ENCODE results near the gene NCKAP5. TPM values are rescaled to one million over a fixed set of nuclear protein-coding genes. Genes with fewer than 3 reads are reported as not detected.

Gene NCKAP5
- total and polyA plus RNA-seq, 4 donors, result 2.3 to 20.2 (median 8.1) TPM

DNA sequence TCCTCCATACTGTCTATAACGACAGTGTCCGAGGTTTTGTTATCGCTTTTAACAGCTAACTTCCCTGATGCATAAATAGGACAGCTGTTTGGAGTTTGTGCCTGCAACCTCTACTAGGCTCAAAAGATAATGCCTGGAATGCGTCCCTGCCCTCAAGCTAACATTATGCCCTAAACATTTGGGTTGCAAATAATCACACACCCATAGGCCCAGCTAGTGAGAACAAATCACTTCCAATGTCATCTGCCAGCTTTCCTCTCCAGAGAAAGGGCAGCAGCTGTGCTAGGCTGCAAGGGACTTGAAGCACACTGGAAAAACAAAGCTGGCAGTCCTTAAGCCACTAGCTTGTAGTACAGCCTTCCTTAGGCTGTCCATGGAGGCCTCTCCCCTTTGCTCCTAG, 696.4 kb downstream of the NCKAP5 start:
- ATAC-seq (ENCODE audit: insufficient read depth, low FRiP score) (no peak), DNase-seq (peak; percentile 59 to 82 (median 79))
- TF ChIP-seq, protein P1, sequence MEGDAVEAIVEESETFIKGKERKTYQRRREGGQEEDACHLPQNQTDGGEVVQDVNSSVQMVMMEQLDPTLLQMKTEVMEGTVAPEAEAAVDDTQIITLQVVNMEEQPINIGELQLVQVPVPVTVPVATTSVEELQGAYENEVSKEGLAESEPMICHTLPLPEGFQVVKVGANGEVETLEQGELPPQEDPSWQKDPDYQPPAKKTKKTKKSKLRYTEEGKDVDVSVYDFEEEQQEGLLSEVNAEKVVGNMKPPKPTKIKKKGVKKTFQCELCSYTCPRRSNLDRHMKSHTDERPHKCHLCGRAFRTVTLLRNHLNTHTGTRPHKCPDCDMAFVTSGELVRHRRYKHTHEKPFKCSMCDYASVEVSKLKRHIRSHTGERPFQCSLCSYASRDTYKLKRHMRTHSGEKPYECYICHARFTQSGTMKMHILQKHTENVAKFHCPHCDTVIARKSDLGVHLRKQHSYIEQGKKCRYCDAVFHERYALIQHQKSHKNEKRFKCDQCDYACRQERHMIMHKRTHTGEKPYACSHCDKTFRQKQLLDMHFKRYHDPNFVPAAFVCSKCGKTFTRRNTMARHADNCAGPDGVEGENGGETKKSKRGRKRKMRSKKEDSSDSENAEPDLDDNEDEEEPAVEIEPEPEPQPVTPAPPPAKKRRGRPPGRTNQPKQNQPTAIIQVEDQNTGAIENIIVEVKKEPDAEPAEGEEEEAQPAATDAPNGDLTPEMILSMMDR (IDR thresholded peaks at IDR 0.05; ENCODE audit: control extremely low read depth, extremely low read depth), result no peak

GRCh38 chr2:132863961-132864360, 704.3 kb downstream of the NCKAP5 start:
- Histone ChIP-seq H3K9me3 (ENCODE audit: control insufficient read depth in 4 of 4, insufficient read depth in 3 of 4, low read length in 3 of 4) (no peaks in the 10 kb centered on the region), H3K4me3 (no peak overlapping the region), H3K27me3 (ENCODE audit: control insufficient read depth in 3 of 3, insufficient read depth in 3 of 3, low read length in 2 of 3) (no peaks in the 10 kb centered on the region), H3K4me1 (ENCODE audit: control insufficient read depth in 5 of 5, insufficient read depth in 5 of 5, low read length in 5 of 5) (peaks cover 0 to 14% (median 1%) of the 10 kb centered on the region in 5 donors), H3K9ac (ENCODE audit: insufficient read depth in 1 of 2, low read length in 2 of 2) (no peak overlapping the region), H3K36me3 (ENCODE audit: control insufficient read depth in 4 of 4, insufficient read depth in 4 of 4, low read length in 4 of 4) (no peaks in the 10 kb centered on the region), H3K27ac (ENCODE audit: low read depth in 1 of 2, low read length in 1 of 2) (no peak overlapping the region)
- TF ChIP-seq, protein P1 (IDR thresholded peaks at IDR 0.05; ENCODE audit: control extremely low read depth, extremely low read depth), result no peak
- ATAC-seq (ENCODE audit: insufficient read depth, low FRiP score) (no peak), DNase-seq (peak; percentile 16 to 77 (median 70))

More for the DNA sequence above, 696.4 kb downstream of the NCKAP5 start:
- Histone ChIP-seq H3K36me3 (ENCODE audit: control insufficient read depth in 4 of 4, insufficient read depth in 4 of 4, low read length in 4 of 4) (no peaks in the 10 kb centered on the region), H3K9me3 (ENCODE audit: control insufficient read depth in 4 of 4, insufficient read depth in 3 of 4, low read length in 3 of 4) (no peaks in the 10 kb centered on the region), H3K4me3 (no peak overlapping the region), H3K27ac (ENCODE audit: low read depth in 1 of 2, low read length in 1 of 2) (no peak overlapping the region), H3K9ac (ENCODE audit: insufficient read depth in 1 of 2, low read length in 2 of 2) (no peak overlapping the region), H3K27me3 (ENCODE audit: control insufficient read depth in 3 of 3, insufficient read depth in 3 of 3, low read length in 2 of 3) (no peaks in the 10 kb centered on the region), H3K4me1 (ENCODE audit: control insufficient read depth in 5 of 5, insufficient read depth in 5 of 5, low read length in 5 of 5) (peaks cover 0 to 23% (median 0%) of the 10 kb centered on the region in 5 donors)
- 76 to 84% methylated on average over 4 of the region's 4 CpGs for WGBS, 2 donors

GRCh38 chr2:132860220-132860619, 708.0 kb downstream of the NCKAP5 start:
- DNase-seq, result no peak
- ATAC-seq (ENCODE audit: insufficient read depth, low FRiP score), result no peak
- H3K9me3 ChIP-seq (ENCODE audit: control insufficient read depth in 4 of 4, insufficient read depth in 3 of 4, low read length in 3 of 4), result no peaks in the 10 kb centered on the region
- H3K27ac ChIP-seq (ENCODE audit: low read depth in 1 of 2, low read length in 1 of 2), result no peak overlapping the region
- no peaks in the 10 kb centered on the region for H3K27me3 ChIP-seq (ENCODE audit: control insufficient read depth in 3 of 3, insufficient read depth in 3 of 3, low read length in 2 of 3)
- TF ChIP-seq, protein P1 (IDR thresholded peaks at IDR 0.05; ENCODE audit: control extremely low read depth, extremely low read depth), result no peak
- no peaks in the 10 kb centered on the region for H3K36me3 ChIP-seq (ENCODE audit: control insufficient read depth in 4 of 4, insufficient read depth in 4 of 4, low read length in 4 of 4)
- peaks cover 0 to 14% (median 1%) of the 10 kb centered on the region in 5 donors for H3K4me1 ChIP-seq (ENCODE audit: control insufficient read depth in 5 of 5, insufficient read depth in 5 of 5, low read length in 5 of 5)
- WGBS, 2 donors, result 82% methylated on average over 2 of the region's 2 CpGs
- no peak overlapping the region for H3K9ac ChIP-seq (ENCODE audit: insufficient read depth in 1 of 2, low read length in 2 of 2)
- no peak overlapping the region for H3K4me3 ChIP-seq

GRCh38 chr2:132859590-132859989, 708.7 kb downstream of the NCKAP5 start:
- TF ChIP-seq, protein P1 (IDR thresholded peaks at IDR 0.05; ENCODE audit: control extremely low read depth, extremely low read depth), result no peak
- 72 to 74% methylated on average over 5 of the region's 5 CpGs for WGBS, 2 donors
- DNase-seq, result no peak
- Histone ChIP-seq H3K4me1 (ENCODE audit: control insufficient read depth in 5 of 5, insufficient read depth in 5 of 5, low read length in 5 of 5) (peaks cover 0 to 14% (median 1%) of the 10 kb centered on the region in 5 donors), H3K27me3 (ENCODE audit: control insufficient read depth in 3 of 3, insufficient read depth in 3 of 3, low read length in 2 of 3) (no peaks in the 10 kb centered on the region), H3K27ac (ENCODE audit: low read depth in 1 of 2, low read length in 1 of 2) (no peak overlapping the region), H3K9me3 (ENCODE audit: control insufficient read depth in 4 of 4, insufficient read depth in 3 of 4, low read length in 3 of 4) (no peaks in the 10 kb centered on the region), H3K9ac (ENCODE audit: insufficient read depth in 1 of 2, low read length in 2 of 2) (no peak overlapping the region), H3K36me3 (ENCODE audit: control insufficient read depth in 4 of 4, insufficient read depth in 4 of 4, low read length in 4 of 4) (no peaks in the 10 kb centered on the region), H3K4me3 (no peak overlapping the region)
- no peak for ATAC-seq (ENCODE audit: insufficient read depth, low FRiP score)

All from lung (tissue), 12 donors.